GM23338 (cell line): ENCODE data around the gene SLC16A13.
A peak's percentile ranks its signal among the peaks of the same experiment; 100 is the strongest.

Experiments used
- CREB1 ChIP-seq: fragments of 250-450 bp; sonication (Bioruptor Pico); IDR thresholded peaks from 2 replicates; pipeline ENCODE4 v1.5.0; 2020; ENCODE audit warnings: low read depth, mild to moderate bottlenecking, moderate library complexity
- EZH2 ChIP-seq: fragments of 200-600 bp; sonication (generic); IDR thresholded peaks from one replicate; pipeline ENCODE4 v1.8.0; 2017; ENCODE audit warnings: antibody characterized with exemption, mild to moderate bottlenecking, low read depth; ENCODE audit not compliant: unreplicated experiment
- NANOG ChIP-seq: IDR thresholded peaks from 2 replicates; pipeline ENCODE4 v1.6.1; 2016; ENCODE audit warnings: antibody characterized with exemption, borderline replicate concordance
- POLR2AphosphoS5 ChIP-seq: IDR thresholded peaks from 2 replicates; pipeline ENCODE4 v1.6.1; 2016; ENCODE audit warnings: antibody characterized with exemption, low read depth
- ZNF114 ChIP-seq: fragments of 250-450 bp; sonication (Bioruptor Pico); IDR thresholded peaks from 2 replicates; pipeline ENCODE4 v1.5.0; 2020; ENCODE audit warnings: mild to moderate bottlenecking, moderate library complexity
- TF ChIP-seq, protein P1 (sequence below), 2 experiments: fragments of 200-600 bp in 1 of 2; sonication (generic) in 1 of 2; conservative IDR thresholded peaks; 2 replicates each; pipeline versions ENCODE4 v1.5.1 to v1.6.1; 2016 to 2017; ENCODE audit warnings: antibody characterized with exemption in 2 of 2, low read depth in 2 of 2, mild to moderate bottlenecking in 2 of 2, moderate library complexity in 1 of 2
- TF ChIP-seq, protein P2 (sequence below): IDR thresholded peaks from one replicate; pipeline ENCODE4 v1.6.1; 2018; ENCODE audit warnings: antibody characterized with exemption; ENCODE audit not compliant: unreplicated experiment

DNA sequence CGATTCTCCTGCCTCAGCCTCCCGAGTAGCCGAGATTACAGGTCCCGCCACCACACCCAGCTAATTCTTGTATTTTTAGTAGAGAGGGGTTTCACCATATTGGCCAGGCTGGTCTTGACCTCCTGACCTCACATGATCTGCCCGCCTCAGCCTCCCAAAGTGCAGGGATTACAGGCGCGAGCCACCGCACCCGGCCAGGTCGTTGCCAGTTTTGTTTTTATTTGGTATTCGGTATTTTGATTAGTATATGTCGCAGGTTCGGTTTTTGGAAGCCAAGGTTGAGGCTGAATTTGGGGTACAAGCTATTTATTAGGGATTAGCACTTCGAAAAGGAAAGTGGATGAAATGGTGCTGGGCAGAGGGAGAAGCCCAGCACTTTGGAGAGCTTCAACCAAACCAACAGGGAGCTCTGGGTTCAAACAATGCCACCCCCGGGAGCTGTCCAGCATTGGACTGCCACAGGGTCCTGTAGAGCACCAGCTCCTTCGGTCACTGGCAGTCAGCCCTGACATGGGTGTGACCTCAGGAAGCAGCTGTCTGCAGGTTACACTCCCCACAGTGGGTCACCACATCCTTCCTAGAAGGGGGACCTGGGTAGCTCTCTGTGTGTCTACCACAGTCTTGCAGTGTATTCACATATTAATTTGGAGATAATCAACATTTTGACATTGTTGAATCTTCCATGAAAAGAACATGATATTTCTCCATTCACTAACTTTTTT is 45.7 kb downstream of the SLC16A13 start:
- TF ChIP-seq, protein P1, sequence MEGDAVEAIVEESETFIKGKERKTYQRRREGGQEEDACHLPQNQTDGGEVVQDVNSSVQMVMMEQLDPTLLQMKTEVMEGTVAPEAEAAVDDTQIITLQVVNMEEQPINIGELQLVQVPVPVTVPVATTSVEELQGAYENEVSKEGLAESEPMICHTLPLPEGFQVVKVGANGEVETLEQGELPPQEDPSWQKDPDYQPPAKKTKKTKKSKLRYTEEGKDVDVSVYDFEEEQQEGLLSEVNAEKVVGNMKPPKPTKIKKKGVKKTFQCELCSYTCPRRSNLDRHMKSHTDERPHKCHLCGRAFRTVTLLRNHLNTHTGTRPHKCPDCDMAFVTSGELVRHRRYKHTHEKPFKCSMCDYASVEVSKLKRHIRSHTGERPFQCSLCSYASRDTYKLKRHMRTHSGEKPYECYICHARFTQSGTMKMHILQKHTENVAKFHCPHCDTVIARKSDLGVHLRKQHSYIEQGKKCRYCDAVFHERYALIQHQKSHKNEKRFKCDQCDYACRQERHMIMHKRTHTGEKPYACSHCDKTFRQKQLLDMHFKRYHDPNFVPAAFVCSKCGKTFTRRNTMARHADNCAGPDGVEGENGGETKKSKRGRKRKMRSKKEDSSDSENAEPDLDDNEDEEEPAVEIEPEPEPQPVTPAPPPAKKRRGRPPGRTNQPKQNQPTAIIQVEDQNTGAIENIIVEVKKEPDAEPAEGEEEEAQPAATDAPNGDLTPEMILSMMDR (conservative IDR thresholded peaks at IDR 0.05; ENCODE audit: low read depth in 2 of 2): no peak
- no peak for TF ChIP-seq EZH2
- TF ChIP-seq NANOG: no peak
- no peak for TF ChIP-seq ZNF114 (CRISPR knock-in tag)
- TF ChIP-seq CREB1 (CRISPR knock-in tag): no peak
- no peak for TF ChIP-seq POLR2AphosphoS5
- TF ChIP-seq, protein P2, sequence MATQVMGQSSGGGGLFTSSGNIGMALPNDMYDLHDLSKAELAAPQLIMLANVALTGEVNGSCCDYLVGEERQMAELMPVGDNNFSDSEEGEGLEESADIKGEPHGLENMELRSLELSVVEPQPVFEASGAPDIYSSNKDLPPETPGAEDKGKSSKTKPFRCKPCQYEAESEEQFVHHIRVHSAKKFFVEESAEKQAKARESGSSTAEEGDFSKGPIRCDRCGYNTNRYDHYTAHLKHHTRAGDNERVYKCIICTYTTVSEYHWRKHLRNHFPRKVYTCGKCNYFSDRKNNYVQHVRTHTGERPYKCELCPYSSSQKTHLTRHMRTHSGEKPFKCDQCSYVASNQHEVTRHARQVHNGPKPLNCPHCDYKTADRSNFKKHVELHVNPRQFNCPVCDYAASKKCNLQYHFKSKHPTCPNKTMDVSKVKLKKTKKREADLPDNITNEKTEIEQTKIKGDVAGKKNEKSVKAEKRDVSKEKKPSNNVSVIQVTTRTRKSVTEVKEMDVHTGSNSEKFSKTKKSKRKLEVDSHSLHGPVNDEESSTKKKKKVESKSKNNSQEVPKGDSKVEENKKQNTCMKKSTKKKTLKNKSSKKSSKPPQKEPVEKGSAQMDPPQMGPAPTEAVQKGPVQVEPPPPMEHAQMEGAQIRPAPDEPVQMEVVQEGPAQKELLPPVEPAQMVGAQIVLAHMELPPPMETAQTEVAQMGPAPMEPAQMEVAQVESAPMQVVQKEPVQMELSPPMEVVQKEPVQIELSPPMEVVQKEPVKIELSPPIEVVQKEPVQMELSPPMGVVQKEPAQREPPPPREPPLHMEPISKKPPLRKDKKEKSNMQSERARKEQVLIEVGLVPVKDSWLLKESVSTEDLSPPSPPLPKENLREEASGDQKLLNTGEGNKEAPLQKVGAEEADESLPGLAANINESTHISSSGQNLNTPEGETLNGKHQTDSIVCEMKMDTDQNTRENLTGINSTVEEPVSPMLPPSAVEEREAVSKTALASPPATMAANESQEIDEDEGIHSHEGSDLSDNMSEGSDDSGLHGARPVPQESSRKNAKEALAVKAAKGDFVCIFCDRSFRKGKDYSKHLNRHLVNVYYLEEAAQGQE: peak; percentile 64
